SK-N-SH (cell line): ENCODE data around the gene SLC50A1.

Source experiments
- CTCF ChIP-seq: fragments of 200-600 bp; sonication (generic); IDR thresholded peaks from 2 replicates; pipeline ENCODE4 v1.6.1; 2017; ENCODE audit warnings: antibody characterized with exemption, mild to moderate bottlenecking, moderate library complexity
- EP300 ChIP-seq, 2 experiments: IDR thresholded peaks; 2 replicates each; pipeline versions ENCODE4 v1.4.0 to v1.6.1; 2012; ENCODE audit warnings: borderline replicate concordance in 1 of 2, low read depth in 1 of 2, low read length in 1 of 2
- FOSL2 ChIP-seq: IDR thresholded peaks from 2 replicates; pipeline ENCODE4 v1.4.0; 2012; ENCODE audit warnings: low read depth, mild to moderate bottlenecking, moderate library complexity, borderline replicate concordance
- GABPA ChIP-seq: IDR thresholded peaks from 2 replicates; pipeline ENCODE4 v1.4.0; 2012; ENCODE audit warnings: low read depth, mild to moderate bottlenecking
- JUND ChIP-seq: IDR thresholded peaks from 2 replicates; pipeline ENCODE4 v1.4.0; 2012
- MXI1 ChIP-seq: IDR thresholded peaks from 2 replicates; pipeline ENCODE4 v1.6.1; 2012; ENCODE audit warnings: mild to moderate bottlenecking, low read depth, low read length, improper control_type of control experiment
- RAD21 ChIP-seq: IDR thresholded peaks from 2 replicates; pipeline ENCODE4 v1.6.1; 2012; ENCODE audit warnings: mild to moderate bottlenecking, low read length
- RFX5 ChIP-seq: IDR thresholded peaks from 2 replicates; pipeline ENCODE4 v1.6.1; 2012; ENCODE audit warnings: mild to moderate bottlenecking, improper control_type of control experiment, low read length
- SMC3 ChIP-seq: IDR thresholded peaks from 2 replicates; pipeline ENCODE4 v1.6.1; 2012; ENCODE audit warnings: low read depth, low read length, improper control_type of control experiment

GRCh38 chr1:155167166-155168104 is 31.8 kb downstream of the SLC50A1 start:
- TF ChIP-seq GABPA (no peak), EP300 (IDR thresholded peaks at IDR 0.05; ENCODE audit: borderline replicate concordance in 1 of 2, low read depth in 1 of 2, low read length in 1 of 2) (no peak), CTCF (peak; percentile 96), FOSL2 (no peak), SMC3 (peak; percentile 81), MXI1 (no peak; the same call in 1 of the 2 replicates), JUND (no peak), RFX5 (no peak), RAD21 (peak; percentile 95)
